HepG2 (cell line): ENCODE results near the gene RAB15. TPM values are rescaled to one million over a fixed set of nuclear protein-coding genes. Genes with fewer than 3 reads are reported as not detected.

ENCODE experiments used
- CHD2 ChIP-seq: IDR thresholded peaks from 2 replicates; pipeline ENCODE4 v1.6.1; 2011; ENCODE audit warnings: low read depth, low read length, improper control_type of control experiment
- FOSL2 ChIP-seq: sonication (generic); formaldehyde crosslinking; IDR thresholded peaks from 2 replicates; pipeline ENCODE4 v1.4.0; 2020; ENCODE audit warnings: missing genetic modification reagents
- PRMT3 ChIP-seq: sonication (generic); formaldehyde crosslinking; IDR thresholded peaks from 2 replicates; pipeline ENCODE4 v1.8.1; 2022; ENCODE audit warnings: low read depth, mild to moderate bottlenecking, moderate library complexity, missing genetic modification reagents, borderline replicate concordance
- SETDB1 ChIP-seq: sonication (generic); formaldehyde crosslinking; IDR thresholded peaks from 2 replicates; pipeline ENCODE4 v1.5.1; 2020; ENCODE audit warnings: missing genetic modification reagents, mild to moderate bottlenecking, borderline replicate concordance
- SNAPC5 ChIP-seq: sonication (generic); formaldehyde crosslinking; IDR thresholded peaks from 2 replicates; pipeline ENCODE4 v1.8.1; 2023; ENCODE audit warnings: mild to moderate bottlenecking, missing genetic modification reagents, borderline replicate concordance
- THAP11 ChIP-seq: IDR thresholded peaks from 2 replicates; pipeline ENCODE4 v1.6.1; 2016; ENCODE audit warnings: missing biosample characterization, missing genetic modification reagents
- ZBTB3 ChIP-seq: sonication (generic); formaldehyde crosslinking; IDR thresholded peaks from 2 replicates; pipeline ENCODE4 v1.4.0; 2020; ENCODE audit warnings: low read depth, mild to moderate bottlenecking, moderate library complexity, missing genetic modification reagents, borderline replicate concordance
- ZNF280B ChIP-seq: sonication (generic); formaldehyde crosslinking; IDR thresholded peaks from 2 replicates; pipeline ENCODE4 v1.5.0; 2020; ENCODE audit warnings: missing genetic modification reagents, mild to moderate bottlenecking, borderline replicate concordance
- ZNF451 ChIP-seq: sonication (generic); formaldehyde crosslinking; IDR thresholded peaks from 2 replicates; pipeline ENCODE4 v1.5.0; 2020; ENCODE audit warnings: mild to moderate bottlenecking, missing genetic modification reagents
- ZNF747 ChIP-seq: sonication (generic); formaldehyde crosslinking; IDR thresholded peaks from 2 replicates; pipeline ENCODE4 v1.8.1; 2023; ENCODE audit warnings: missing genetic modification reagents, mild to moderate bottlenecking, borderline replicate concordance
- ZNF776 ChIP-seq: sonication (generic); formaldehyde crosslinking; IDR thresholded peaks from 2 replicates; pipeline ENCODE4 v1.4.0; 2020; ENCODE audit warnings: mild to moderate bottlenecking, missing genetic modification reagents
- ZNF784 ChIP-seq: sonication (generic); formaldehyde crosslinking; IDR thresholded peaks from 2 replicates; pipeline ENCODE4 v1.5.1; 2020; ENCODE audit warnings: missing genetic modification reagents, mild to moderate bottlenecking, borderline replicate concordance
- ZNF792 ChIP-seq: IDR thresholded peaks from 2 replicates; pipeline ENCODE4 v1.6.1; 2016
- polyA plus RNA-seq, 8 experiments: library from polyadenylated mRNA; depleted of rRNA in 3 of 8; stranded (reverse) in 7 of 8; unstranded in 1 of 8; fragments of >200 nt; fragmentation: Illumina TruSeq in 4 of 8; extraction: Trizol in 4 of 8; gene quantifications; 2 replicates each; pipeline versions ENCODE4 v1.2.1 to v1.2.3, GENCODE V29; 2011 to 2016; ENCODE audit warnings: low read depth in 4 of 8, missing spikeins in 1 of 8, mixed read lengths in 1 of 8; ENCODE audit not compliant: insufficient read depth in 1 of 8
- total RNA-seq, 5 experiments: library from RNA; depleted of rRNA; stranded (reverse); fragments of >200 nt; fragmentation: Illumina TruSeq; extraction: Trizol; gene quantifications; 2 replicates each; pipeline ENCODE4 v1.2.3, GENCODE V29; 2016; ENCODE audit warnings: low read depth in 1 of 5
- TF ChIP-seq, protein P1 (sequence below): sonication (generic); formaldehyde crosslinking; IDR thresholded peaks from 2 replicates; pipeline ENCODE4 v1.4.0; 2020; ENCODE audit warnings: mild to moderate bottlenecking, missing genetic modification reagents
- TF ChIP-seq, protein P2 (sequence below): sonication (generic); formaldehyde crosslinking; IDR thresholded peaks from 2 replicates; pipeline ENCODE4 v1.4.0; 2020; ENCODE audit warnings: missing genetic modification reagents, mild to moderate bottlenecking, borderline replicate concordance
- TF ChIP-seq, protein P3 (sequence below): sonication (generic); formaldehyde crosslinking; IDR thresholded peaks from 2 replicates; pipeline ENCODE4 v1.5.1; 2020; ENCODE audit warnings: mild to moderate bottlenecking, missing genetic modification reagents, moderate library complexity

Gene RAB15
- total and polyA plus RNA-seq, 2 of the 13 experiments (the other 11 are each of a cell fraction or from before 2014, with no cell fraction given) = 7.4 to 18.5 TPM

GRCh38 chr14:64947710-64948611, 24.2 kb downstream of the RAB15 start (continued):
- TF ChIP-seq ZNF784 (no peak), ZNF280B (CRISPR knock-in tag) (0 out of 2 replicates have a peak, but pooled peaks have one; percentile 54), CHD2 (no peak), ZNF451 (0 out of 2 replicates have a peak, but pooled peaks have one; percentile 17), ZNF776 (CRISPR knock-in tag) (no peak), ZNF747 (no peak), SNAPC5 (CRISPR knock-in tag) (no peak), ZBTB3 (CRISPR knock-in tag) (0 out of 2 replicates have a peak, but pooled peaks have one; percentile 1), ZNF792 (CRISPR knock-in tag) (0 out of 2 replicates have a peak, but pooled peaks have one; percentile 32), SETDB1 (CRISPR knock-in tag) (no peak), PRMT3 (no peak), FOSL2 (CRISPR knock-in tag) (peak; percentile 40; the same call in 1 of the 2 replicates), THAP11 (CRISPR knock-in tag) (no peak)
- TF ChIP-seq, protein P1, sequence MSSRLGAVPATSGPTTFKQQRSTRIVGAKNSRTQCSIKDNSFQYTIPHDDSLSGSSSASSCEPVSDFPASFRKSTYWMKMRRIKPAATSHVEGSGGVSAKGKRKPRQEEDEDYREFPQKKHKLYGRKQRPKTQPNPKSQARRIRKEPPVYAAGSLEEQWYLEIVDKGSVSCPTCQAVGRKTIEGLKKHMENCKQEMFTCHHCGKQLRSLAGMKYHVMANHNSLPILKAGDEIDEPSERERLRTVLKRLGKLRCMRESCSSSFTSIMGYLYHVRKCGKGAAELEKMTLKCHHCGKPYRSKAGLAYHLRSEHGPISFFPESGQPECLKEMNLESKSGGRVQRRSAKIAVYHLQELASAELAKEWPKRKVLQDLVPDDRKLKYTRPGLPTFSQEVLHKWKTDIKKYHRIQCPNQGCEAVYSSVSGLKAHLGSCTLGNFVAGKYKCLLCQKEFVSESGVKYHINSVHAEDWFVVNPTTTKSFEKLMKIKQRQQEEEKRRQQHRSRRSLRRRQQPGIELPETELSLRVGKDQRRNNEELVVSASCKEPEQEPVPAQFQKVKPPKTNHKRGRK (CRISPR knock-in tag) = no peak
- TF ChIP-seq, protein P2, sequence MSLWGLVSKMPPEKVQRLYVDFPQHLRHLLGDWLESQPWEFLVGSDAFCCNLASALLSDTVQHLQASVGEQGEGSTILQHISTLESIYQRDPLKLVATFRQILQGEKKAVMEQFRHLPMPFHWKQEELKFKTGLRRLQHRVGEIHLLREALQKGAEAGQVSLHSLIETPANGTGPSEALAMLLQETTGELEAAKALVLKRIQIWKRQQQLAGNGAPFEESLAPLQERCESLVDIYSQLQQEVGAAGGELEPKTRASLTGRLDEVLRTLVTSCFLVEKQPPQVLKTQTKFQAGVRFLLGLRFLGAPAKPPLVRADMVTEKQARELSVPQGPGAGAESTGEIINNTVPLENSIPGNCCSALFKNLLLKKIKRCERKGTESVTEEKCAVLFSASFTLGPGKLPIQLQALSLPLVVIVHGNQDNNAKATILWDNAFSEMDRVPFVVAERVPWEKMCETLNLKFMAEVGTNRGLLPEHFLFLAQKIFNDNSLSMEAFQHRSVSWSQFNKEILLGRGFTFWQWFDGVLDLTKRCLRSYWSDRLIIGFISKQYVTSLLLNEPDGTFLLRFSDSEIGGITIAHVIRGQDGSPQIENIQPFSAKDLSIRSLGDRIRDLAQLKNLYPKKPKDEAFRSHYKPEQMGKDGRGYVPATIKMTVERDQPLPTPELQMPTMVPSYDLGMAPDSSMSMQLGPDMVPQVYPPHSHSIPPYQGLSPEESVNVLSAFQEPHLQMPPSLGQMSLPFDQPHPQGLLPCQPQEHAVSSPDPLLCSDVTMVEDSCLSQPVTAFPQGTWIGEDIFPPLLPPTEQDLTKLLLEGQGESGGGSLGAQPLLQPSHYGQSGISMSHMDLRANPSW (CRISPR knock-in tag) = no peak
- TF ChIP-seq, protein P3, sequence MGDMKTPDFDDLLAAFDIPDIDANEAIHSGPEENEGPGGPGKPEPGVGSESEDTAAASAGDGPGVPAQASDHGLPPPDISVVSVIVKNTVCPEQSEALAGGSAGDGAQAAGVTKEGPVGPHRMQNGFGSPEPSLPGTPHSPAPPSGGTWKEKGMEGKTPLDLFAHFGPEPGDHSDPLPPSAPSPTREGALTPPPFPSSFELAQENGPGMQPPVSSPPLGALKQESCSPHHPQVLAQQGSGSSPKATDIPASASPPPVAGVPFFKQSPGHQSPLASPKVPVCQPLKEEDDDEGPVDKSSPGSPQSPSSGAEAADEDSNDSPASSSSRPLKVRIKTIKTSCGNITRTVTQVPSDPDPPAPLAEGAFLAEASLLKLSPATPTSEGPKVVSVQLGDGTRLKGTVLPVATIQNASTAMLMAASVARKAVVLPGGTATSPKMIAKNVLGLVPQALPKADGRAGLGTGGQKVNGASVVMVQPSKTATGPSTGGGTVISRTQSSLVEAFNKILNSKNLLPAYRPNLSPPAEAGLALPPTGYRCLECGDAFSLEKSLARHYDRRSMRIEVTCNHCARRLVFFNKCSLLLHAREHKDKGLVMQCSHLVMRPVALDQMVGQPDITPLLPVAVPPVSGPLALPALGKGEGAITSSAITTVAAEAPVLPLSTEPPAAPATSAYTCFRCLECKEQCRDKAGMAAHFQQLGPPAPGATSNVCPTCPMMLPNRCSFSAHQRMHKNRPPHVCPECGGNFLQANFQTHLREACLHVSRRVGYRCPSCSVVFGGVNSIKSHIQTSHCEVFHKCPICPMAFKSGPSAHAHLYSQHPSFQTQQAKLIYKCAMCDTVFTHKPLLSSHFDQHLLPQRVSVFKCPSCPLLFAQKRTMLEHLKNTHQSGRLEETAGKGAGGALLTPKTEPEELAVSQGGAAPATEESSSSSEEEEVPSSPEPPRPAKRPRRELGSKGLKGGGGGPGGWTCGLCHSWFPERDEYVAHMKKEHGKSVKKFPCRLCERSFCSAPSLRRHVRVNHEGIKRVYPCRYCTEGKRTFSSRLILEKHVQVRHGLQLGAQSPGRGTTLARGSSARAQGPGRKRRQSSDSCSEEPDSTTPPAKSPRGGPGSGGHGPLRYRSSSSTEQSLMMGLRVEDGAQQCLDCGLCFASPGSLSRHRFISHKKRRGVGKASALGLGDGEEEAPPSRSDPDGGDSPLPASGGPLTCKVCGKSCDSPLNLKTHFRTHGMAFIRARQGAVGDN = peak; percentile 92
